HepG2 (cell line): ENCODE data around the gene AFAP1. TPM values are rescaled to one million over a fixed set of nuclear protein-coding genes. Genes with fewer than 3 reads are reported as not detected.
A peak's percentile ranks its signal among the peaks of the same experiment; 100 is the strongest.

Source experiments
- ATAC-seq: fragments of 200-7000 bp; cut with Tn5 transposase; 3 replicates; pipeline ENCODE4 v1.9.1; 2020; ENCODE audit warnings: mild to moderate bottlenecking, moderate library complexity
- BruUV-seq: library from RNA; stranded (reverse); fragments of 400-500 nt; replicated peaks from 2 replicates; lab custom pipeline; 2021; lab: Mats Ljungman, UMichigan
- CTCF ChIA-PET: fragments of 300-600 bp; formaldehyde crosslinking; extraction: SDS; loops from one replicate; lab custom pipeline; 2021; ENCODE audit warnings: low total read pairs, inconsistent platforms, low intra/inter-chr PET ratio; lab: Yijun Ruan, JAX
- POLR2A ChIA-PET: fragments of 350-600 bp; sonication (Branson Sonifier 250); formaldehyde crosslinking; loops from one replicate; lab custom pipeline; 2020; ENCODE audit warnings: antibody characterized with exemption, inconsistent platforms; lab: Yijun Ruan, JAX
- DNase-seq: peaks from one replicate; pipeline ENCODE4 v3.0.0-alpha.2; 2015; ENCODE audit warnings: low spot score
- FAIRE-seq: peaks from 3 replicates; lab custom pipeline; 2011; peaks lifted over from hg19 to GRCh38; lab: Jason Lieb, UNC
- H2AFZ ChIP-seq: one replicate; pipeline ENCODE4 v1.6.1; 2011; ENCODE audit warnings: low read length, inconsistent platforms
- H3K27ac ChIP-seq: fragments of 300-600 bp; 3 replicates; pipeline ENCODE4 v1.8.0; 2011; ENCODE audit warnings: mixed run types, mild to moderate bottlenecking, mixed read lengths, low read length, inconsistent platforms; ENCODE audit not compliant: insufficient read depth; ENCODE audit errors: extremely low read length
- H3K27me3 ChIP-seq, 2 experiments: fragments of 200-600 bp in 1 of 2; 2 replicates in 1 of 2; 3 replicates in 1 of 2; pipeline versions ENCODE4 v1.6.0 to v1.8.0; 2011; ENCODE audit warnings: low read length in 2 of 2, mild to moderate bottlenecking in 2 of 2, moderate library complexity in 2 of 2, inconsistent platforms in 1 of 2; ENCODE audit not compliant: insufficient read depth in 2 of 2, control insufficient read depth in 1 of 2
- H3K36me3 ChIP-seq, 2 experiments: fragments of 200-600 bp in 1 of 2; replicated peaks in 1 of 2; 2 replicates in 1 of 2; 3 replicates in 1 of 2; pipeline versions ENCODE4 v1.5.1 to v1.8.0; 2011; ENCODE audit warnings: low read length in 2 of 2, inconsistent platforms in 1 of 2; ENCODE audit not compliant: insufficient read depth in 2 of 2, control insufficient read depth in 1 of 2
- H3K4me1 ChIP-seq: 2 replicates; pipeline ENCODE4 v1.5.1; 2012; ENCODE audit warnings: low read length, inconsistent platforms; ENCODE audit not compliant: insufficient read depth
- H3K4me2 ChIP-seq: 2 replicates; pipeline ENCODE4 v1.6.0; 2011; ENCODE audit warnings: low read depth, low read length, inconsistent platforms
- H3K4me3 ChIP-seq, 3 experiments: fragments of 200-600 bp in 1 of 3; sonication (generic), shearing (Covaris generic) in 1 of 3; replicated peaks in 1 of 3; 2 replicates each; pipeline ENCODE4 v1.5.1; 2011 to 2016; ENCODE audit warnings: low read length in 3 of 3, inconsistent platforms in 2 of 3, low read depth in 2 of 3, mild to moderate bottlenecking in 2 of 3, control low read depth in 1 of 3, mixed read lengths in 1 of 3; ENCODE audit not compliant: insufficient read depth in 1 of 3
- H3K79me2 ChIP-seq: one replicate; pipeline ENCODE4 v1.6.1; 2011; ENCODE audit warnings: low read length, inconsistent platforms; ENCODE audit not compliant: insufficient read depth
- H3K9ac ChIP-seq: 2 replicates; pipeline ENCODE4 v1.6.0; 2011; ENCODE audit warnings: mild to moderate bottlenecking, low read depth, low read length, inconsistent platforms; ENCODE audit not compliant: insufficient read depth
- H3K9me3 ChIP-seq: 2 replicates; pipeline ENCODE4 v1.5.1; 2012; ENCODE audit warnings: mild to moderate bottlenecking, low read length
- H4K20me1 ChIP-seq: 2 replicates; pipeline ENCODE4 v1.6.0; 2011; ENCODE audit warnings: inconsistent platforms, mild to moderate bottlenecking, low read length, moderate library complexity; ENCODE audit not compliant: insufficient read depth
- AHDC1 ChIP-seq: sonication (generic); formaldehyde crosslinking; IDR thresholded peaks from 2 replicates; pipeline ENCODE4 v1.5.1; 2020; ENCODE audit warnings: mild to moderate bottlenecking, missing genetic modification reagents, borderline replicate concordance
- ATF1 ChIP-seq: IDR thresholded peaks from 2 replicates; pipeline ENCODE4 v1.6.1; 2016; ENCODE audit warnings: mild to moderate bottlenecking, control low read depth
- EED ChIP-seq: sonication (generic); formaldehyde crosslinking; IDR thresholded peaks from 2 replicates; pipeline ENCODE4 v1.5.0; 2020; ENCODE audit warnings: mild to moderate bottlenecking, missing genetic modification reagents
- EZH2 ChIP-seq: conservative IDR thresholded peaks from 2 replicates; pipeline ENCODE4 v1.6.1; 2012; ENCODE audit warnings: mild to moderate bottlenecking, low read depth, low read length, moderate library complexity
- GTF3A ChIP-seq: sonication (generic); formaldehyde crosslinking; conservative IDR thresholded peaks from 2 replicates; pipeline ENCODE4 v1.4.0; 2020; ENCODE audit warnings: mild to moderate bottlenecking, missing genetic modification reagents
- NFE2L1 ChIP-seq: sonication (generic); formaldehyde crosslinking; IDR thresholded peaks from 2 replicates; pipeline ENCODE4 v1.4.0; 2020; ENCODE audit warnings: missing genetic modification reagents, mild to moderate bottlenecking, borderline replicate concordance
- NRL ChIP-seq: sonication (generic); formaldehyde crosslinking; IDR thresholded peaks from 2 replicates; pipeline ENCODE4 v1.5.0; 2020; ENCODE audit warnings: missing genetic modification reagents, mild to moderate bottlenecking, moderate library complexity, borderline replicate concordance
- PHF21A ChIP-seq: sonication (generic); formaldehyde crosslinking; IDR thresholded peaks from 2 replicates; pipeline ENCODE4 v1.5.0; 2020; ENCODE audit warnings: mild to moderate bottlenecking, missing genetic modification reagents
- RCOR2 ChIP-seq: IDR thresholded peaks from 2 replicates; pipeline ENCODE4 v1.6.1; 2016; ENCODE audit warnings: missing biosample characterization, missing genetic modification reagents
- ZNF121 ChIP-seq: sonication (generic); formaldehyde crosslinking; IDR thresholded peaks from 2 replicates; pipeline ENCODE4 v1.5.0; 2020; ENCODE audit warnings: mild to moderate bottlenecking, missing genetic modification reagents
- ZNF235 ChIP-seq: sonication (generic); formaldehyde crosslinking; IDR thresholded peaks from 2 replicates; pipeline ENCODE4 v1.8.1; 2023; ENCODE audit warnings: mild to moderate bottlenecking, missing genetic modification reagents, borderline replicate concordance
- ZNF451 ChIP-seq: sonication (generic); formaldehyde crosslinking; IDR thresholded peaks from 2 replicates; pipeline ENCODE4 v1.5.0; 2020; ENCODE audit warnings: mild to moderate bottlenecking, missing genetic modification reagents
- ZNF468 ChIP-seq: sonication (generic); formaldehyde crosslinking; IDR thresholded peaks from 2 replicates; pipeline ENCODE4 v1.8.0; 2022; ENCODE audit warnings: mild to moderate bottlenecking, moderate library complexity, missing genetic modification reagents
- ZNF563 ChIP-seq: sonication (generic); formaldehyde crosslinking; IDR thresholded peaks from 2 replicates; pipeline ENCODE4 v1.8.0; 2022; ENCODE audit warnings: mild to moderate bottlenecking, moderate library complexity, missing genetic modification reagents
- ZNF614 ChIP-seq: IDR thresholded peaks from 2 replicates; pipeline ENCODE4 v1.6.1; 2018; ENCODE audit warnings: missing biosample characterization, missing genetic modification reagents, inconsistent platforms, borderline replicate concordance
- ZNF7 ChIP-seq: IDR thresholded peaks from 2 replicates; pipeline ENCODE4 v1.6.1; 2016; ENCODE audit warnings: missing biosample characterization, missing genetic modification reagents
- ZNF737 ChIP-seq: sonication (generic); formaldehyde crosslinking; IDR thresholded peaks from 2 replicates; pipeline ENCODE4 v1.5.0; 2020; ENCODE audit warnings: missing genetic modification reagents, mild to moderate bottlenecking, borderline replicate concordance
- ZNF83 ChIP-seq: sonication (generic); formaldehyde crosslinking; IDR thresholded peaks from 2 replicates; pipeline ENCODE4 v1.4.0; 2020; ENCODE audit warnings: missing genetic modification reagents, mild to moderate bottlenecking, borderline replicate concordance
- WGBS: methylation state at CpG from one replicate; pipeline ENCODE4 v1.1.6; 2017; ENCODE audit warnings: low lambda C conversion rate; 5-methylcytosine and 5-hydroxymethylcytosine counted together
- in situ Hi-C: cut with HindIII; loops from 2 replicates; pipeline ENCODE4 v1.10.0; 2017; ENCODE audit warnings: low pct_unique_long_range_greater_than_20kb; ENCODE audit not compliant: extremely low pct_ligation_motif_present
- intact Hi-C: fragments of 100-400 bp; cut with micrococcal nuclease; formaldehyde crosslinking; loops from one replicate; pipeline ENCODE4 v1.10.0; 2022; ENCODE audit not compliant: unreplicated experiment
- polyA plus RNA-seq, 8 experiments: library from polyadenylated mRNA; depleted of rRNA in 3 of 8; stranded (reverse) in 7 of 8; unstranded in 1 of 8; fragments of >200 nt; fragmentation: Illumina TruSeq in 4 of 8; extraction: Trizol in 4 of 8; gene quantifications; 2 replicates each; pipeline versions ENCODE4 v1.2.1 to v1.2.3, GENCODE V29; 2011 to 2016; ENCODE audit warnings: low read depth in 4 of 8, missing spikeins in 1 of 8, mixed read lengths in 1 of 8; ENCODE audit not compliant: insufficient read depth in 1 of 8
- total RNA-seq, 5 experiments: library from RNA; depleted of rRNA; stranded (reverse); fragments of >200 nt; fragmentation: Illumina TruSeq; extraction: Trizol; gene quantifications; 2 replicates each; pipeline ENCODE4 v1.2.3, GENCODE V29; 2016; ENCODE audit warnings: low read depth in 1 of 5

AFAP1 gene
- total and polyA plus RNA-seq, 2 of the 13 experiments (the other 11 are each of a cell fraction or from before 2014, with no cell fraction given): 2.5 TPM

DNA sequence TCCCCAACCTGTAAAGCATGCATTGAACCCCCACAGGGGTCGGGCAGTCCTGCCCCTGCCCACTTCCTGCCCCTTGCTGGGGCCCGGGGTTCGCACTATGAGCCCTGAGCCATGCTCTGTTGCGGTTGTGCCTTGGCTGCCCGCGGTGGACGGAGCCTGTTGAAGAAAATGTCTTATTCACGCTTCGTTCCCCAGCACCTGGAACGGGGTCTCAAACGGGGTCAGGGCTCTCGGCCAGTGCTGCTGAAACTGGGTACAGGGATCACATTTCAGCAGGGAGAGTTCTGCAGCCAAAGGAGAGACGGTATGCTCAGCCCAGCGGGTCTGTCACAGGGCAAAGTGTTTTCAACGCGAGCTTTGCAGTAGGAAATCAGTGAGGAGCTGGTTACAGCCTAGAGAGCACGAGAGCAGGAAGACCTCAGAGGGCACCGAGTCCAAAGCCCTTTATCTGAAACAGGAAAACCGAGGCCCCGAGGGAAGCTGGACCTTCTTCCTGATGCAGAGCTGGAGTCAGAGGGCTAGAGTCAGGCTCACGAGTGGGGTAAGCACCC lies 46.3 kb upstream of the AFAP1 start:
- DNase-seq (peak; percentile 34), FAIRE-seq (no peak), ATAC-seq (peak; percentile 70)
- ChIA-PET CTCF (interaction anchor here (1.3 to 4.0 kb wide), 4 partner anchors 110 to 215 kb away, joined by 3 to 44 read pairs (median 4); no protein-coding TSS in a partner anchor), POLR2A (interaction anchor here (0.9 to 1.4 kb wide), 4 partner anchors 42 to 180 kb away, joined by 3 to 8 read pairs (median 4); partner anchors contain the start of gene AFAP1)
- no peaks in the 10 kb centered on the region for H3K36me3 ChIP-seq
- BruUV-seq: no TSS peak
- peak overlapping the region; percentile 53; the same call in 1 of the 2 replicates for H3K9ac ChIP-seq
- H3K79me2 ChIP-seq: no peaks in the 10 kb centered on the region
- intact Hi-C loops: loop anchor here (5.0 to 10.0 kb wide), 3 partner anchors 59 to 214 kb away; no protein-coding TSS in a partner anchor
- peak overlapping the region; percentile 66 for H2AFZ ChIP-seq
- WGBS: 2% methylated on average over 7 of the region's 21 CpGs
- H4K20me1 ChIP-seq: no peaks in the 10 kb centered on the region
- in situ Hi-C loops: loop anchor here (5.0 kb wide), 1 partner anchor 184 kb away; no protein-coding TSS in a partner anchor
- peaks cover 5 to 48% of the 10 kb centered on the region in 2 experiments for H3K27me3 ChIP-seq
- peaks cover 40% of the 10 kb centered on the region for H3K4me1 ChIP-seq
- H3K4me3 ChIP-seq: peak overlapping the region; percentile 24 to 65 (median 34); a peak in 5 of 6 replicates
- no peak overlapping the region for H3K27ac ChIP-seq
- peak overlapping the region; percentile 87 for H3K4me2 ChIP-seq
- H3K9me3 ChIP-seq: no peaks in the 10 kb centered on the region
- TF ChIP-seq ZNF614 (CRISPR knock-in tag) (no peak), ZNF451 (CRISPR knock-in tag) (no peak), ZNF7 (CRISPR knock-in tag) (no peak), EZH2 (no peak), ZNF563 (CRISPR knock-in tag) (no peak), ZNF468 (no peak), EED (no peak), GTF3A (no peak), ZNF121 (CRISPR knock-in tag) (peak; percentile 54; the same call in 1 of the 2 replicates), RCOR2 (CRISPR knock-in tag) (no peak), ATF1 (CRISPR knock-in tag) (no peak), NRL (no peak), ZNF235 (CRISPR knock-in tag) (no peak), ZNF83 (CRISPR knock-in tag) (no peak), NFE2L1 (CRISPR knock-in tag) (no peak), ZNF737 (0 out of 2 replicates have a peak, but pooled peaks have one; percentile 40), AHDC1 (CRISPR knock-in tag) (0 out of 2 replicates have a peak, but pooled peaks have one; percentile 31), PHF21A (CRISPR knock-in tag) (no peak)
